Limb (tissue), 2 donors: ENCODE data around the gene TRHDE.

Experiments used
- DNase-seq, 2 donors: peaks; one replicate each; pipeline ENCODE4 v3.0.0-alpha.2; 2016; ENCODE audit errors: extremely low spot score in 2 of 2

TRHDE gene, protein sequence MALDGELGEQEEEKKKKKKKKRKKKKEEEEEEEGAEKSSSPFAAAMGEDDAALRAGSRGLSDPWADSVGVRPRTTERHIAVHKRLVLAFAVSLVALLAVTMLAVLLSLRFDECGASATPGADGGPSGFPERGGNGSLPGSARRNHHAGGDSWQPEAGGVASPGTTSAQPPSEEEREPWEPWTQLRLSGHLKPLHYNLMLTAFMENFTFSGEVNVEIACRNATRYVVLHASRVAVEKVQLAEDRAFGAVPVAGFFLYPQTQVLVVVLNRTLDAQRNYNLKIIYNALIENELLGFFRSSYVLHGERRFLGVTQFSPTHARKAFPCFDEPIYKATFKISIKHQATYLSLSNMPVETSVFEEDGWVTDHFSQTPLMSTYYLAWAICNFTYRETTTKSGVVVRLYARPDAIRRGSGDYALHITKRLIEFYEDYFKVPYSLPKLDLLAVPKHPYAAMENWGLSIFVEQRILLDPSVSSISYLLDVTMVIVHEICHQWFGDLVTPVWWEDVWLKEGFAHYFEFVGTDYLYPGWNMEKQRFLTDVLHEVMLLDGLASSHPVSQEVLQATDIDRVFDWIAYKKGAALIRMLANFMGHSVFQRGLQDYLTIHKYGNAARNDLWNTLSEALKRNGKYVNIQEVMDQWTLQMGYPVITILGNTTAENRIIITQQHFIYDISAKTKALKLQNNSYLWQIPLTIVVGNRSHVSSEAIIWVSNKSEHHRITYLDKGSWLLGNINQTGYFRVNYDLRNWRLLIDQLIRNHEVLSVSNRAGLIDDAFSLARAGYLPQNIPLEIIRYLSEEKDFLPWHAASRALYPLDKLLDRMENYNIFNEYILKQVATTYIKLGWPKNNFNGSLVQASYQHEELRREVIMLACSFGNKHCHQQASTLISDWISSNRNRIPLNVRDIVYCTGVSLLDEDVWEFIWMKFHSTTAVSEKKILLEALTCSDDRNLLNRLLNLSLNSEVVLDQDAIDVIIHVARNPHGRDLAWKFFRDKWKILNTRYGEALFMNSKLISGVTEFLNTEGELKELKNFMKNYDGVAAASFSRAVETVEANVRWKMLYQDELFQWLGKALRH

GRCh38 chr12:72272091-72272661 lies at the start of gene TRHDE:
Gene TRHDE (plus strand): TSS chr12:72272370. CDS start chr12:72272644, 274 bp downstream.
- peak; percentile 14 to 74 for DNase-seq

DNA sequence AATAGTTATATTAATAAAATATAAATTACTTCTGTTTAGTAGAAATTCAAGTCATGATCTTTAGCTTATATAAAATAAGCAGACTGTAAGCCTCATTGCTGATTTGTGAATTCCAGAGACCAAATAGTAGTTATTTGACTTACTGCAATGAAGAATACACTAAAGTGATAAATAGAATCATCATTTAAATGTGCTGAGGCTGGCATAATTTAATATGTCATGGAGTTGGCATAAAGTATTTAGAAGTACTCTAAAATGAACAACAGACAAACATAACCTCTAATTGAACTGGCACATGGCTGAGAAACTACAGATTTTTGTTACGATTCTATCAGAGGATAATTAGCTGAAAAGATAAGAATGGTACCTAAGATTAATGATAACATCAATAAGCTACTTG lies 45.7 kb upstream of the TRHDE start:
- DNase-seq = no peak

DNA sequence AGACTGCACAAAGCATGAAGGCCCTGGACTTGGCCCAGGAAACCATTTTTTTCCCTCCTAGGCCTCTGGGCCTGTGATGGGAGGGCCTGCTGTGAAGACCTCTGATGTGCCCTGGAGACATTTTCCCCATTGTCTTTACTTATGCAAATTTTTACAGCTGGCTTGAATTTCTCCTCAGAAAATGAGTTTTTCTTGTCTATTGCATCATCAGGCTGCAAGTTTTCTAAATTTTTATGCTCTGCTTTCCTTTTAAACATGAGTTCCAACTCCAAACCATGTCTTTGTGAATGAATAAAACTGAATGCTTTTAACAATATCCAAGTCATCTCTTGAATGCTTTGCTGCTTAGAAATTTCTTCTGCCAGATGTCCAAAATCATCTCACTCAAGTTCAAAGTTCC lies 43.7 kb upstream of the TRHDE start:
- DNase-seq = no peak

DNA sequence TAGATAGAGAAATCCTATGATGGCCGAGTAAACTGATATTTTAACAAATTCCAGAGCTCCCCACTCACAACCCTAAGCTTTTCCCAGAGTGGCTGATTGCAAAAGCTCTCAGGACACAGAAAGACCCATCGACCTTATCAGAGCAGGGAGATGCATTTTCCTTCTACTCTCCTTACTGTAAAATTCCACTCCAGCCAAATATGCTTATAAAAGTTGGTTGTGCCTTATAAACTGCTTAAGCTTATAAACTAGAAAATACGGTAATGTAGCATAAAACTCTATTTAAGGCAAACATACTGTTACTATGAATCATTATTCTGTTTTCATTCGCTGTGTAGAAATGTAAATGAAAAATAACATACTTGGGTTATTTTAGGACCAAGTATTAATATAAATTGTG lies 41.6 kb upstream of the TRHDE start:
- DNase-seq = no peak

DNA sequence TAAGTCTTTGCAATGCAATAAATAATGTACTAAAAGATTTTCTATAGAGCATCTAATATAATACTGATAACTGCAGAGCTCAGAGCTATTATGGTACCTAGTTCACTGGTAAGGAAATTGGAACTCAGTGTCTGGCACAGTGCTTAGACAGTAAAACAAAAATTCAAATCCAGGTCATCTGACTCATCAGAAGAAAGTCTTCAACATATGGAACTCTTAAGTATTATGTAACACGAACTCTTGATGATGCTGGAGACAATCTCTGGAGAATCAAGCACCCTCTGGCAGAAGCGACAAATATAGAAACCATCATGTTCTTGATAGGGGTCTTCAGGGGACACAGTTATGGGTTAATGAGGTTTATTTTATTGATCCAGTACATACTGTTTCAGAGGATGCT lies 37.3 kb upstream of the TRHDE start:
- no peak for DNase-seq

GRCh38 chr12:72236071-72236705 lies 36.0 kb upstream of the TRHDE start:
- no peak for DNase-seq

GRCh38 chr12:72241552-72241951 lies 30.6 kb upstream of the TRHDE start:
- no peak for DNase-seq

GRCh38 chr12:72242946-72243345 lies 29.2 kb upstream of the TRHDE start:
- no peak for DNase-seq

- no peak for DNase-seq
These were observed 25.8 kb upstream of the TRHDE start for GRCh38 chr12:72246370-72246769.

GRCh38 chr12:72250346-72250745 lies 21.8 kb upstream of the TRHDE start:
- no peak for DNase-seq

GRCh38 chr12:72256725-72257124 lies 15.4 kb upstream of the TRHDE start:
- DNase-seq = no peak

DNA sequence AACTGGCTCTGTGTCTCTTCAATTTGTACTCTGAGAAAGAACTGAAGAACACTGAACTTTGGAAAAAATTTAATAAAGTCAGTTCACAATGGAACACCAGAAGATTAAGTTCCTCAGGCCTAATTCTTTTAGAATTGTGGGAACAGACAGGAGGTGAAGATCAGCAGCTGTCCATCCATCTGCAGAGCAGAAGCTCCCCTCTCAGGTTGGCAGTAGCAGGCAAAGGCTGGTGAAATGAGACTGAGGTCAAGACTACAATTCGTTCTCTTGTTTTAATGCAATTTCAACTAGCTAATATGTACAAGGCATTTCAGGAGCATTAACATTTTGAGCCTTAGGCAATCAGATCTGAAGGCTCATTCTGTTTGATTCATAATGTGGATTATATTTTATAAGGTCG lies 10.3 kb upstream of the TRHDE start:
- no peak for DNase-seq

DNA sequence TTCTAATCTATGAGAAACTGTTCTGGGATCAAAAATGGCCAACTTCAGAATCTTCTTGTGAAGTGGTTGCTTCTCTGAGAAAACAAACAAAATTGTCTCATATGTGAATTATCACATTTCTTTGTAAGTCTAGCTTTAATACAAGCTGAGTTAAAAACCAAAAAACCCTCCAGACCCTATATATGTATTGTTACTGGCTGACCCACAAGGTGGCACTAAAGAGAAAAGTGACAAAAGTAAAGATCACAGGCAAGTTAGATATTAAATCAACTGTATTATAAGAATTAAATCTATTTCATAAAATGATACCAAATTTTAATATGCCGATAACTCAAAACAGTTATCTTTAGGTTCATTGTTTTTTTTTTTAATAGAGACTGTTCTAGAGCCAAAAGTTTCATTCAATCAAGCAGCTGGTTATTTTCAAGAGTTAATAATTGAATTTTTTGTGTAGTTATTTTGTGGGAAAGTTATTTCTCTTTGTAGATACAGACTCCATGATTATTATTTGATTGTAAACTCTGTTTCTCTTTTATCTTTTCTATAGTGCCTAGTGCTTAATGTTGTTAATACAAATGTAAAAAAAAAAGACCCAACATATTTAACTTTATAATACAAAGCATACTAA lies 7.5 kb upstream of the TRHDE start:
- DNase-seq = peak in 1 of 2 donors; percentile 37

DNA sequence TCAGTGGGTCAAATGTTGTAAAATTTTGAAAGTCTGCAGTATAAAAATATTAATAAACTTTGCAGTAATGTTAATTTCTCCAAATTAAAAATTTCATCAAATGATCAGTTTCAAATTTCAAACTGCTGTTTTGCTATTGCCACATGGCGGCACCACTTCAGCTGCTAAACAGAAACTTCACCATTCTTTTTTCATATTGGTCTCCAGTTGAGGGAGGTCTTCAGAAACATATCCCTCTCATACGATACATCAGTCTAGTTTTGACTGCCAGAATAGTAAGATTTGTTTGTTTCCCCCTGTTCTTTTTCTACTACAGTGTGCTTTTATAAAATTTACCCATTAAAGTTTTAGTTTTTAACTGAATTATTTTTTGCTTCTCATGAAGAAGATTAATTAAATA lies 4.2 kb upstream of the TRHDE start:
- no peak for DNase-seq

DNA sequence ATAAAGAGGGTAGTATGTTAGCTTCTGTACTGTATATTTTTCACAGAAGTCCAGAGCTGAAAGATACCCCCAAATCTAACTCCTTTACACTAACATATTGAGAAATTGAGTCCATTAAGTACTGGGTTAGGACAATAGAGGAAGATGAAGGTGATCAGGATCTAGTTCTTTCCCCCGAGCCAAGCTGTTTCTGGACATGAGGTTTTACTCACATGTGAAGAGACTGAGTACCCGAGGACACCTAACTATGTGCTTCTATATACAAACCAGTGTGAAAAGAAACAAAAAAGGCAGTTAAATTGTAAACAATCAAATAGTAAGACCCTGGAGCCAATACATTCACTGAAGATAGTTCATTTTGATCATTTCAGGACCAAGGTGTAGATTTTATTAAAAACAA lies 3.8 kb upstream of the TRHDE start:
- no peak for DNase-seq

DNA sequence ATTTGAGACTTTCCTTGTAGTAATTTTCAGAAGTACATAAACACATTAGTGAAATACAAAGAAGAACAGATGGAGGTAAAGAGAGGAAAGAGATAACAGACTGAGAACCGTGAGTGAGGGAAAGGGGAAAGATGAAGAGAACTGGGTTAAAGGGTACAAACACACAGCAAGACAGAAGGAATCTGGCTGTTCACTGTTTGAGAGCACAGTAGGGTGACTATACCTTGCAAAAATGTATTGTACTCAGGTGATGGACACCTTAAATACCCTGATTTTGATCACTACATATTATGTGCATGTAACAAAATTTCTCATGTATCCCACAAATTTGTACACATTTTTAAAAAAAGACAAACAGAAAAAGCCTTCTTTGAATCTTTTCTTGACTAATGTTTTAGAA lies 2.7 kb upstream of the TRHDE start:
- DNase-seq = no peak

DNA sequence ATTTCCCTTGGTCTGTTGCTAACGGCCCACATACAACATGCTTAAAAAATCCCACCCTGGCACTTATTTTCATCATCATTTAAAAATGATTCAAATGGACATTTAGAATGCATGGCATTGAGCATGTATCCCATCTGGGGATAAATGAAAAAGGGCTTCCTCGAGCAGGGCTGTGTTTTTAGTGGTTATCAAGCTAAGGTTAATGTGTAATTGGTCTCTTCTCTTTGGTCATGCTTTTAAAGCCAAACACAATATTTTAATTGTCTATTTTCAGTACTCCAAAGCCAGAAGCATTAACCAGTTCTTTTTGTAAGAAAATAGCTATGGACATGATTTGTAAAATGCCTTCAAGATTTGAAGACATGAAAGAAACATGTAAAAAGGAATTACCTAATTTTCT lies 1.9 kb upstream of the TRHDE start:
- no peak for DNase-seq

DNA sequence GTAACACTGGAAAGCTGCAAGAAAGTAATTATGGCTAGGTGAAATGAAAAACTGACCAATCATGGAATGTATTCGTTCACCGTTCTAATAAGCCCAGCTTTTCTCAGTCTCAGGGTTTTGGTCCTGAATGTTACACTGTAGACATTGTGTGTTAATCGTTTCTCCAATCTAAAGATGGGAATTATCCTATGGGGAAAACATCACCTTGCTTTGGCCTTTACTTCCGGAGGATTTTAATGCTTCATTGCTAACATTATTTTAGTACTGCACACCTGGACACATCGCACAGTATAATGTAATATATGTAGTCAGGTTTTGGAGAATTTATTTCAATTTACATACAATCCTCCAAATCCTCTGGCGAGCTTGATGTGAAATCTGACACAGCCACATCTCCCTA lies 1.2 kb upstream of the TRHDE start:
- DNase-seq = no peak

GRCh38 chr12:72271451-72272090 lies 599 bp upstream of the TRHDE start:
- DNase-seq = peak; percentile 25 to 70

- peak in 1 of 2 donors; percentile 65 for DNase-seq
These were observed 745 bp downstream of the TRHDE start for GRCh38 chr12:72272731-72273498.
